DMS53 treated with DMSO at 0.1 percent for 48 hours (cell line): ENCODE results near the gene SLC51A.
"Not testable (repeated sequence)": the region's sequence is repeated elsewhere in the genome, so short reads cannot be mapped to it uniquely, and the experiment has no call there.

Experiments used
- DNase-seq: peaks from one replicate; lab custom pipeline; 2025; ENCODE audit not compliant: unreplicated experiment; lab: John Stamatoyannopoulos, UW

Gene SLC51A

DNA sequence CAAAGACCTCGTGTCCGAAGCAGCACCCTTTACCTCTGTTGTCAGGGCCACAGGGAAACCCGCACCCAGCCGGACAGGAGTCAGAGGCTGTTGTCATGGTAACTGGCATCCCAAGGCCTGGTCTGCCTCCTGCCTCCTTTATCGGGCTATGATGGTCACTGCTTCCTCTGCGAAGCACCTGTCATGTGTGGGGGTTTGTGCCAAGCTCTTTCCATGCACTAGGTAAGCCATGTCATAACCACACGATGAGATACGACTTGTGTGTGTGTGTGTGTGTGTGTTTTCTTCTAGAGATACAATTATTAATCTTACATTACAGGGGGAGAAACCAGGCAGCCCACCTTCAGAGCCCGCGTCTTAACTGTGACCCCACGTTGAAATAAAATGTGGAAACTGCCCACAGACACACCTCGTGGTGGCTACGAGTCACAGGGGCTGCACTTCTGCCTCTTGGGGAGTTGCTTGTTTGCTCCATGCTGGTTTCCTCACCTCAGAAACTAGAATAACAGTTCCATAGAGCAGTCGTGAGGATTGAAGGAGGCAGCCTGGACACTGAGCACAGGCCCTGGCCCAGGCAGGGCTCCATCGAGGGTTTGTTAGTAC is 23.1 kb upstream of the SLC51A start:
- DNase-seq, result no peak

DNA sequence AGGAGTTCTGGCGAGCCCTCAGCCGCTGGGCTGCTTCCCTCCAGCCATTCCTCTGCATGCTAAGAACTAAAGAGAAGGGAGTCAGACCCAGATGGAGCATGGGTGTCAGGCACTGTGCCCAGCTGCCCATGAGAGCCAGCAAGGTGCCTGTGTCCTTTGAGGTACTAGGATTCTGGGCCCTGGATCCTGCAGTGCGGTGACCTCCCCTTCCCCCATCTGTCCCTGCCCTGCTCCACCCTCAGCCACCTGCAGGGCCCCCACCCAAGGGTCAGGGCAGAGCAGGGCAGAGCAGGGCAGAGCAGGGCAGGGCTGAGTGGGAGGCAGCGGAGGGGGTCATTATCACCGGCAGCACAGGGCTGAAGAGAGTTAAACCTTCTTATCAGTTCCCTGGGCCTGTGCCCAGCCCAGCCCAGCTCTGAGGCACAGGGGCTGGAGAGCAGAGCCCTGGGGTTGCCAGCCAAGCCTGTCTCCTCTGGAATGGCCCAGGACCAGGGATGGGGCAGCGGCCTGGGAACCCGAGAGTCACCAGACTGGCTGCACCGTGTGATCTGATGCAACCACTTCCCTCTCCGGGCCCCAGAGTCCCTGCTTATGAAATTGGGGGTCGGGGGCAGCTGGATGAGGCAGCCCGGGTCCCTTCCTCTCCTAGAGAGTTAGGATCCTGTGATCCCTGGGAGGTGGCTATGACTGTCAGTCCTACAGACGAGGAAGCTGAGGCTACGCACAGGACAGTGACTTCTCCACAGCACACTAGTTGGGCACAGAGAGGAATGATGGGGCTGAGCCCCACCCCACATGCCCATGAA is 22.4 kb upstream of the SLC51A start:
- no peak for DNase-seq

DNA sequence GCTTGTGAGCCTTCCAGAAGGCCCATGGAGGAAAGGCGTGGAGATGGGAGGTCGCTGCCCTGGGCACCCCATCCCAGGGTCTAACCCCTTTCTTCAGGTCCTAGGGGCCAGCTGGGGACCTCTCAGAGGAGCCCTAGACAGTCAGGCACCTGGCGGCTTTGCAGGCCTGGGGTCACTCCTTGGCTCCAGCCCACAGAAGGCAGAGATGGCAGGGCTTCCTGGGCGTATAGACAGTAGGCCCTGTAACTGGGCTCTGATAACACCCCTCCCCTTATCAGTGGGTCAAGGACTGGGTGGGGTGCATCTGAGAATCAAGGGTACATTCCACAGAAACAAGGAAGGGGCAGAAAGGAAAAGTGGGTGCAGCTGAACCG is 21.8 kb upstream of the SLC51A start:
- no peak for DNase-seq

DNA sequence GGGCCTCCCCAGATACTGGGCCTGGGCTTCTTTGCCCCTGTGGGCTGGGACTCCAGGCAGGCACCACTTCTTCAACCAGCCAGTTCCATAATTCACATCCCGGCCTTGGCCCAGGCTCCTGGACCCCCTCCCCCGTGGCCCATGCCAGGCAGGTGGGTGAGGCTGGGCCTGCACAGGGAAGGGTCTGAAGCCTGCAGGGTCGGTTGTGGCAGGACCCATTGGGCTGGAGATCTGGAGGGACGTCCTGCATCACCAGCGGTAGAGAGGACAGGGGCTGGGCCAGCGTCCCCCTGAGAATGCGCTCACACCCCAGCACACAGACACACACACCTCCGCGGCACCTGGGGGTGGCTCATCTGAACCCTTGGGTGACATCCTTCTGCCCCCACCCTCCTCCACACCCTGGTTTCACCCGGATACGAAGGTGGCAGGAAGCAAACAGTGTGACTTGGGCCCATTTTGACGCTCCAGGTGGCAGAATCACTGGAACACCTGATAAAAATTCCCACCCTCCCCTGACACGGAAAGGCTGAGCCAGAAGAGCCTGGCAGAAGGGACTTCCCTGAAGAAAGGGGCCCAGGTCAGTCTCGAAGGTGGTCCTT is 20.6 kb upstream of the SLC51A start:
- DNase-seq, result no peak

DNA sequence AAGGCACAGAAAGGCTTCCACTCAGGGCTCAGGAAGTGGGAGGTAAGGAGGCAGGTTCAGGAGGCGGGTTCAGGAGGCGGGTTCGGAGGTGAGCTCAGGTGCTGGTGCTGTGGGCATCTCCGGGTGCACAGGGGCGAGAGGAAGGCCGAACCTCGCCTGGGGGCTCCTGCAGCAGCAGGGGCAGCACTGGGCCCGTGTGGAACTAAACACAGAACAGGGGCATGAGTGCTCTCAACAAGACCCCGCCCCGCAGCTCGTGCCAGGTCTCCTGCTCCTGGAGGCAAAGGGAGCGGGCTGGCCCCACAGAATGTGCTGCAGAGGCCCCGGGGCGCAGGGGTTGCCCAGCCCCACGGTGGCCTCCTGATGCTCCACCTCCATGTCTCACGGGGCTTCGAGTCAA is 18.8 kb upstream of the SLC51A start:
- no peak for DNase-seq

DNA sequence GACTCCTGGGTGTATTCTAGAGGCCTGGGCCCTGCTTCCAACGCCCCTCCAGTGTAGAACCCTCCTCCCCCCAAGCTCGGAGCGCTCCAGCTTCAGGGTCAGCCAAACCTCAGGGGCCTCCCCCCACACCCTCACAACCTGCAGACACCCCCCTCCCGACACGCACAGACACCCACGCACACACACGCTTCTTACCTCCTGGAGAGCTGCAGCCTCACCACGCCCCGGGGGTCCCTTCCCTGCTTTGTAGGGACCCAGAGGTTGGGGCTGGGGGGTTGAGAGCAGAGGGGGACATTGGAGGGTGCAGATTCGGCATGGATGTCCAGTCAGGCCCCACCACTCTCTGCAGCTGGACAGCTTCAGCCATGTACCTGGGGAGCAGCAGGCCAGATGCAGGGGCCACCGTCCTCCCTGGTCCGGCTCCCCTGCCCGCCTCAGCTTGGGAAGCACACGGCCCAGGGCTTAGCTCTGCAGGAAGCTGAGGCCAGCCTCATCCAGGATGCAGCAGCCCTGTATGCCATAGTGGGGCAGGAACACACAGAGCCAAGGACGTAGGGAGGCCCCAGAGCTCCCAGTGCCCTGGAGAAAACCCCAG is 18.2 kb upstream of the SLC51A start:
- no peak for DNase-seq

DNA sequence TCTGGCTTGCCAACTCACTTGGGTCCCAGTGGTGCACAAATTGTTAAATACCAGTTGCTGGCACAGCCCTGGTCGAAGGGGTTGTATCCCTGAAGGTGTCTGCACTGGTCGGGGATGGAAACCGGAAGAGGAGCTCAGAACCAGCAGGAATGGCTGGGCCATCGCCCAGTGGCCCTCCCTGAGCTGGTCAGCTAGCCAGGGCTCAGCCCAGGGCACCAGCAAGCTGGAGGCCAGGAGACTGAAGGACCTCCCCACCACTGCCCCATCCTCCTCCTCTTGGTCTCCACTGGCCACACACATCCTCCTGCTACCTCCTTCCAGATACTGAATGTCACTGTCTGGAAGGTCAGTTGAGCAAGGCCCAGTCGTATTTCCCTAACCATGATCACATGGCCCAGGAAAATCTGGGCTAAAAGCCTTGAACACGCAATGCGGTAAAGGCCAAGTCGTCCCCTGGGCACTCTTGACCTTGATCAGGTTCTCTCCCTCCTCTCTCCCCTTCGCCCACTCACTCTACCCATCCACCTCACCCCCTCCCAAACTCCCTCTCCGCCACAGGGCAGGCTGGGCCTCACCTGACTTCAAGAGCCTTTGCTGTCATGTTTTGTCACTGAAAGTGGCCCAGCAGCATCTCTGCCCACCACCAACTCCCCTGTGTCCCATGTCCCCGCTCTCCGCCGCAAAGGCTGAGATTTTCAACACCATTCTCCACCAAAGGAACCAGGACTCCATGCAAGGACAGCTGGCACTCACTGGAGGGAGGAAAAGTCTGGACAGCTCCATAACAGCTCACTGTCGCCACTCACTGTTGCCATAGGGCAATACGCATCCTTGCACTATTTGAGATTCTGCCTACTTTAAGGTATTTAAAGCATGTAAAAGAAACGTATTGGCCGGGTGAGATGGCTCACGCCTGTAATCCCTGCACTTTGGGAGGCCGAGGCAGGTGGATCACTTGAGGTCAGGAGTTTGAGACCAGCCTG is 17.3 kb upstream of the SLC51A start:
- DNase-seq, result no peak

DNA sequence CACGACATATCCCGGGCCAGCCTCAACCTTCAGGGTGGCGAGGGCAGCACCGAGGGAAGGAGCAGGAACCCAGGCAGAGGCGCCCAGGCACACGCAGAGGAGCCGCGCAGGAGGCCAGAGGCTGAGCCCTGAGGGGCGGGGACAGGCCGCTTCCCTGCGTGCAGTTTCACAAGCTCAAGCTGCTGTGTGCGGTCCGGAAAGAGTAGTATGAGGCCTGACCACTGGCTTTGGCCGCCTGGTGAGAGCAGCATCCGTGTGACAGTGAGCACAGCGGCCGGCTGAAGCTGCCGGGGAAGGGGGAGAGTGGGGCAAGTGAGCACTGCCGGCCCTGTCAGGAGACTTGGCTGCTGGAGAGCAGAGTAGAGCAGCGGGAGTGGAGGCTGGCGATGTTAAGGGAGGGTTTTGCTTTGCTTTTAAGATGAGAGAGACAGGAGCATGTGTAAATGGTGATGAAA is 13.8 kb upstream of the SLC51A start:
- DNase-seq, result no peak

DNA sequence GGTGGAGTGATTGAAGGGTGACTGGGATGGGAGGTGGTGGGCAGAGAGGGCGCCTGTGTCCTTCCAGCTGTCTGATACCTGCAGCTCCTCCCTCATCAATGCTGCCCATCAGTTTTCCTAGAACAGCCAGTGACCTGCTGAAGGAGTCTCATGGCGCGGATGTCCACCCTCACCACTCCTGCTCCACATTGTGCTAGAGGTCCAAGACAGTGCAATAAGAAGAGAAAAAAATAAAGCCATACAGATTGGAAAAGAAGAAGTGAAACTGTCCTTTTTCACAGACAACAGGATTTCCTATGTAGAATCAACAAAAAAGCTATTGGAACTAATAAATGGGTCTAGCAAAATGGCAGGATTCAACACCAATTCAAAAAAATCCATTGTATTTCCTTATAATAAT is 12.5 kb upstream of the SLC51A start:
- DNase-seq, result no peak

DNA sequence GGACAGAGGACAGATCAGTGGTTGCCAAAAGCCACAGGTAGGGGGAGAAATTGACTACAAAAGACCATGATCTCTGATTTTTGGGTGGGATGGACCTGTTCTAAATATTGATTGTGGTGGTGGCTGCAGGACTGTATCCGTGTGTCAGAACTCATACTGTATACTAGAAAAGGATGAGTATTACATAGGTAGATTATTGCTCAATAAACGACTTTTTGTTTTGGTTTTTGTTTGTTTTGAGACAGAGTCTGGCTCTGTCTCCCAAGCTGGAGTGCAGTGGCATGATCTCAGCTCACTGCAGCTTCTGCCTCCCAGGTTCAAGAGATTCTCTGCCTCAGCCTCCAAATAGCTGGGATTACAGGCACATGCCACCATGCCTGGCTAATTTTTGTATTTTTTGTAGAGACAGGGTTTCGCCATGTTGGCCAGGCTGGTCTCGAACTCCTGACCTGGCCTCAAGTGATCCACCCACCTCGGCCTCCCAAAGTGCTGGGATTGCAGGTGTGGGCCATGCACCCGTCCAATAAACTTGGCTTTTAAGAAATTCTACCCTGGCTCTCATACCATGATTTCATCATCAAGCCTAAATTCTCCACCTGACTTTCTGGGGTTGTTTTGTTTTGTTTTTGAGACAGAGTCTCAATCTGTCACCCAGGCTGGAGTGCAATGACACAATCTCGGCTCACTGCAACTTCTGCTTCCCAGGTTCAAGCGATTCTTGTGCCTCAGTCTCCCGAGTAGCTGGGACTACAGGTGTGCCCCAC is 10.7 kb upstream of the SLC51A start:
- DNase-seq, result not testable (repeated sequence)

DNA sequence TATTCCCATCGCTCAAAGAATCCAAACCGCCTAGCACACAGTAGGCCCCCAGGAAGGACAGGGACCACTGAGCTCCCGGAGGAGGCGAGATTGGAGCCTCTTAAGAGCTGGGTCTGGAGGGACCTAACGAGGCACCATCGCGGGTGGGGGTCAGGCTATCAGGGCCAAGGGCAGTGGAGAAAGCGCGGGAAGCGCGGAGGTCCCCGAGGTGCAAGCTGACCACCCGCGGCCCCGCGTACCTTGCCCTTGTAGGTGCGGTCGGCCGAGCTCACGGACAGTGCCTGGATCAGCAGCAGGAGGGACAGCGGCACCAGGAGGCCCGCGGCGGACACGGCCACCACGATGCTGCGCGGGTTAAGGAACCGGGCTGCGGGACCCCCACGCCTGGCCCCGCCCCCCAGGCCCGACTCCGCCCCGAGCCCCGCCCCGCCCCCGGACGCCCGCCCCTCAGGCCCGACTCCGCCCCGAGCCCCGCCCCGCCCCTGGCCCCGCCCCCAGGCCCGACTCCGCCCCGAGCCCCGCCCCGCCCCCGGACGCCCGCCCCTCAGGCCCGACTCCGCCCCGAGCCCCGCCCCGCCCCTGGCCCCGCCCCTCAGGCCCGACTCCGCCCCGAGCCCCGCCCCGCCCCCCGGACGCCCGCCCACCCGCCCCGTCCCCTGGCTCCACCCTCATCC is 9.0 kb upstream of the SLC51A start:
- no peak for DNase-seq

DNA sequence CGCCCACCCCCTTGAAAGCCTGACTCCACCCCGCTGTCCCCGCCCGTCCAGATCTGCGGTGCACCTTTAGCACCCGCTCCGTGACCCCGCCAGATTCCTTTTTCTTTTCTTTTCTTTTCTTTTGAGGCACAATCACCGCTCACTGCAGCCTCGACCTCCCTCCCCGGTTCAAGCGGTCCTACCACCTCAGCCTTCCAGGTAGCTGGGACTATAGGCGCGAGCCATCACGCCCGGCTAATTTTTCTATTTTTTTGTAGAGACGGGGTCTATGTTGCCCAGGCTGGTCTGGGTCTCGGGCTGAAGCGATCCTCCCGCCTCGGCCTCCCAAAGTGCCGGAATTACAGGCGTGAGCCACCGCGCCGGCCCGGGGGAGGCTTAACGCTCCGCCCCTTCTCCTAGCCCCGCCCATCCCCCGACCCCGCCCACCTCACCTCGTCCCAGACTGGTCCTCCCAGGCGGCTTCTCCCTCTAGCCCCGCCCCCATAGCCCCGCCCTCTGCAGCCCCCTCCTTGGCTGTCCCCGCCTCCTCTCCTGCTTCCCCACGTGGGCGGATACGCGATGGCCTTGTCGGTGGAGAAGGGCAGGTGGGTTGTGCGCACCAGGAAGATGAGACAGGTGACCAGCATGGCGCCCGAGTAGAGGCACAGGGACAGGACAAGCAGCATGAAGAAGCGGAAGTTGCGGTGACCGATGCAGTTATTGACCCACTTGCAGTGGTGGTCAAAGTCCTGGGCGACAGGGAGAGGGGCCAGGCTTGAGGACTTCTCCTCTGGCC is 8.3 kb upstream of the SLC51A start:
- no peak for DNase-seq

DNA sequence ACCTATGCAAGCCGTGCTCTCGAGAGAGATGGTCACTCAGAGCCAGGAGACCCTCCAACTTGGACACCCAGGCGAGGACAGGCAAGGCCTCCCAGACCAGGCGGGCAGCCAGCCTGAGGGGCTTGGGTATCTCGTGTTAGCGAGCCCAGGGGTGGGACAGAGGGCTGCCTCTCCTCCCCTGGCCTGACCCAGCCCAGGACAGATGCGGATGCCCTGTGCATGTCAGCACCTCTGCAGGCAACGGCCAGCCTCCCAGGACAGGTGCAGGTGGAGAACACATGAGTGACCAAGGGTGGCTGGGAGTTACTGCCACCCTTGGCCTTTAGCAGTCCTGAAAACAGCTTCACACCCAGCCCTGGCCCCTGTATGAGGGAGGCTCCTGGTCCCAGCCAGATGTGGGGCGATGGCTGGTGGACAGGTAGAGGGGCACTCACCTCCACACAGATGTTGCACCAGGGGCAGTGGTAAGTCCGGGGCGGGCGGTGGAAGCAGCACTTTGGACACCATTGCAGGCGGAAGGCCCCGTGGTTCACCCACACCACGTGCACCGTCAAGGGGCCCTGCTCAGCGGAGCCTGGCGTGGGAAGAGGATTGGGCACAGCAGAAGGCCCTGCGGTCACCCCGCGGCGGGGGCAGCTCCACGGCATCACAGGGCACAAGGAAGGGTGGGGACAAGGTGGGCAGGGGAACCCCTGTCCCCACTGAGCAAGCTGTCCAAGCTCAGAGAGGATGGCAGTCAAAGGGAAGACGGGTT is 7.2 kb upstream of the SLC51A start:
- DNase-seq, result no peak

DNA sequence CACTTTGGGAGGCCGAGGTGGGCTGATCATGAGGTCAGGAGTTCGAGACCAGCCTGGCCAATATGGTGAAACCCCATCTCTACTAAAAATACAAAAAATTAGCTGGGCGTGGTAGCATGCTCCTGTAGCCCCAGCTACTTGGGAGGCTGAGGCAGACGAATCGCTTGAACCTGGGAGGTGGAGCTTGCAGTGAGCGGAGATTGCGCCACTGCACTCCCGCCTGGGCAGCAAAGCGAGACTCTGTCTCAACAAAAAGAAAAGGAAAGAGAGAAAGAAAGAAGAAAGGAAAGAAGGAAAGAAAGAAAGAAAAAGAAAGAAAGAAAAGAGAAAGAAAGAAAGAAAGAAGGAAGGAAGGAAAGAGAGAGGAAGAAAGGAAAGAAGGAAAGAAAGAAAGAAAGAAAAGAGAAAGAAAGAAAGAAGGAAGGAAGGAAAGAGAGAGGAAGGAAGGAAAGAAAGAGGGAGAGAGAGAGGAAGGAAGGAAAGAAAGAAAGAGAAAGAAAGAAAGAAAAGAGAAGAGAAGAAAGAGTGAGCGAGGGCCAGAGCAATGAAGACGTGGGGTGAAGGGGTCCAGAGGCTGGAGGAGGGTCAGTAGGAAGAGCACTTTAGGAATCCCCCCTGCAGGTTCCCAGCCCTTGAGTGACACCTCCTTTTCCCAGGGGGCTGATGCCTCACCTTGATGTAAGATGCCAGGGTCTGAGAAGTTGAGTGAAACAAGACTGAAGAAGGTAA is 6.2 kb upstream of the SLC51A start:
- DNase-seq, result not testable (repeated sequence)

DNA sequence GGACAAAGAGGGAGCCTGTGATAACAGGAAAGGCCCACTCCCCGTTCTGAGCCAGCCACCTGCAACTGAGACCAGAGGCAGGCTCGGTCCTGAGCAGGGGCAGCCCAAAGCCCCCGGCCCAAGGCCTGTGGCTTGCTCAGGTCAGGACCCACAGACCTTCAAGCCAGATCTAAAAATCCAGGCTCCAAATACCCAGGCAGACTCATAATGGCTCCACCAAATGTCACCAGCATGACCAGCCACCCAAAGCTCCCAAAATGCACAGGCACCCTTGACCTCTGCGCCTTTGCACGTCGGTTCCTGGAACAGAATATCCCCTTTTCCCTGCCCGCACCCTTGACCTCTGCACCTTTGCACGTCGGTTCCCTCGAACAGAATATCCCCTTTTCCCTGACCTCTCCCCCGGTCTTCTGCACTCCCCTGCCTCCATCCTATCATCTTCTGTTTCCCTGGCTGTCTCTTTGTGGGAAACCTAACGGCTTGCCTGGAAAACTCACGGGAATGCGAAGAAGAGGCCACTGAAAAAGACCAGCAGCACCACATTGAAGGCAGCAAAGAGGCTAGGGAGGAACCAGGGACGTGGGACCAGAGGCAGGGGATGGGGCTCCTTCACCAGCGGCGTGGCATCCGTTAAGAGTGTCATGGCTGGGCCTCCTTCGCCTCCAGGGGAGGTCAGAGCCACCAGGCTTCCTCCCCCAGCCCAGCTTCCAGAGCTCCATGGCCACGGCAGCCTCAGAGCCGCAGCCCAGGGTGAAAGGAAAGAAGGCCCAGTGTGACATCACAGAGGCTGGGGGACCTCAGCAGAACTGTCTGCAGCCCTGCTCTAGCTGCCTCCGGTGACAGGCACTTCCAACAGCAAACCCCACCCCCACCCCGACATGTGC is 5.4 kb upstream of the SLC51A start, which contains the start of gene ZDHHC19:
ZDHHC19 (minus strand) TSS at position 728 of the 884 bp plus-strand sequence; CDS start at position 643, 85 bp downstream.
- DNase-seq, result no peak

DNA sequence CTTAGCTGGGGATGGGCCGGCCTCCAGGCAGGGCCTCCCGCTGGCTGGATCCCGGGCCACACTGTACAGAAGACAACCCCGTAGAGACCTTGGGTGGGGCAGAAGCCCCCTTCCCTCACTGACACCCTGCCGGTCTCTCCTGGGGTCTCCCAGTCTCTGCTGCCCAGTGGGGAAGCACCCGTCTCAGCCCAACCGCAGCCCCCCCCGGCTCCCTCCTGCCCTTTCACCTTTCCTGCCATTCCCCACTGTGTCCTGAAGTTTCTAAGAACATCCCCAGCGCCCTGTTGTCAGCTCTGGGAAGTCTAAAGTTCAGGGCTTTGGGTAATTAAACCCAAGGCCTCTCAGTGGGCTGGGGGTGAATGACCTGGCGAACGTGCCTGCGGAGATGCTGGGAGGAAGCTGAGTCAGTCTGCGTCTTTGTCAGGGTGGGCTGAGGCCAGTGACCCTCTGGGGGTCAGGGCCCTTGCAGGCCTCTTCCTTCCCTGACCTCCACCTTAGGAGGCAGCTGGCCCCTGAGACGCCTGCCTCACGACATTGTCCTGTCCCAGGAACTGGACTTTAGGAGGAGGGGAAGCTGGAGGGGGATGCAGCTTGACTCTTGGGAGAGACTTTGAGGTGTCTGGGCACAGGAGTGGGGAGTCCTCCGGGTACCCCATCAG is 1.4 kb upstream of the SLC51A start:
- DNase-seq, result no peak
